ENCODE results near the gene MOAP1. TPM values are rescaled to one million over a fixed set of nuclear protein-coding genes. Genes with fewer than 3 reads are reported as not detected.

The MOAP1 gene
- total RNA-seq, 1 donor from 2014 or later: 24.1 TPM

DNA sequence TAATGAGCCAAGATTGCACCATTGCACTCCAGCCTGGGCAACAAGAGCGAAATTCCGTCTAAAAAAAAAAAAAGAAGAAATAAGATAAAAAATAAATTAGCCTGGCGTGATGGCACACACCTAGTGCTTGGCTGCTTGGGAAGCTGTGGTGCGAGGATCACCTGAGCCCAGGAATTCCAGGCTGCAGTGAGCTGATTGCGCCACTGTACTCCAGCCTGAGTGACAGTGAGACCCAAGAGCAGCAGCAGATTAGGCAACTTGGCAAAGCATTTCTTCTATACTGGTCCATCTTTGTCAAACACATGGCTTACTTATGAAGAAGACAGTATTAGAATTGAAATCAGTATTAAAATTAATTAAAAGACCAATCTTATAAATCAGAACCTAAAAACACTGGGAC, 15.9 kb upstream of the MOAP1 start:
- peaks cover 12% of the 10 kb centered on the region for H3K4me1 ChIP-seq
- no peaks in the 10 kb centered on the region for H3K27me3 ChIP-seq
- TF ChIP-seq, protein P1, sequence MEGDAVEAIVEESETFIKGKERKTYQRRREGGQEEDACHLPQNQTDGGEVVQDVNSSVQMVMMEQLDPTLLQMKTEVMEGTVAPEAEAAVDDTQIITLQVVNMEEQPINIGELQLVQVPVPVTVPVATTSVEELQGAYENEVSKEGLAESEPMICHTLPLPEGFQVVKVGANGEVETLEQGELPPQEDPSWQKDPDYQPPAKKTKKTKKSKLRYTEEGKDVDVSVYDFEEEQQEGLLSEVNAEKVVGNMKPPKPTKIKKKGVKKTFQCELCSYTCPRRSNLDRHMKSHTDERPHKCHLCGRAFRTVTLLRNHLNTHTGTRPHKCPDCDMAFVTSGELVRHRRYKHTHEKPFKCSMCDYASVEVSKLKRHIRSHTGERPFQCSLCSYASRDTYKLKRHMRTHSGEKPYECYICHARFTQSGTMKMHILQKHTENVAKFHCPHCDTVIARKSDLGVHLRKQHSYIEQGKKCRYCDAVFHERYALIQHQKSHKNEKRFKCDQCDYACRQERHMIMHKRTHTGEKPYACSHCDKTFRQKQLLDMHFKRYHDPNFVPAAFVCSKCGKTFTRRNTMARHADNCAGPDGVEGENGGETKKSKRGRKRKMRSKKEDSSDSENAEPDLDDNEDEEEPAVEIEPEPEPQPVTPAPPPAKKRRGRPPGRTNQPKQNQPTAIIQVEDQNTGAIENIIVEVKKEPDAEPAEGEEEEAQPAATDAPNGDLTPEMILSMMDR (IDR thresholded peaks at IDR 0.05): no peak
- TF ChIP-seq POLR2AphosphoS5 (IDR thresholded peaks at IDR 0.05; ENCODE audit: insufficient read depth in 1 of 2, low read depth in 1 of 2) (no peak), POLR2A (IDR thresholded peaks at IDR 0.05) (no peak)
- H3K36me3 ChIP-seq: no peaks in the 10 kb centered on the region
- H3K9me3 ChIP-seq: no peaks in the 10 kb centered on the region
- H3K4me3 ChIP-seq: no peak overlapping the region
- no peak overlapping the region for H3K27ac ChIP-seq
- intact Hi-C loops (cut with DNase I): no loop called here
- DNase-seq (ENCODE audit: extremely low spot score in 2 of 2): no peak

DNA sequence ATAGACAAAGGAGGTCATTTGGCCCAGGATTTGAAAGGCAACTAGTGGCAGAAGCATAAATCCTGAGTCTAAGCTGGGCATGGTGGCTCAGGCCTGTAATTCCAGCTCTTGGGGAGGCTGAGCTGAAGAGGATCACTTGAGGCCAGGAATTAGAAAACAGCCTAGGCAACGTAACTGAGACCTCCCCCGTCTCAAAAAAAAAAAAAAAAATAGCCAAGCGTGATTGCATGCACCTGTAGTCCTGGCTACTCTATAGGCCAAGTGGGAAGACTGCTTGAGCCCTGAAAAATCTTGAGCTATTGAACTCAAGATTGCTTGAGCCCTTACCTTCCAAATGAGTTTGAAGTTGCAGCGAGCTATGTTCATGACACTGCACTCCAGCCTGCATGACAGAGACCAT, 14.3 kb upstream of the MOAP1 start:
- no peak for DNase-seq (ENCODE audit: extremely low spot score in 2 of 2)
- Histone ChIP-seq H3K4me1 (no peaks in the 10 kb centered on the region), H3K9me3 (no peaks in the 10 kb centered on the region), H3K27ac (no peak overlapping the region), H3K36me3 (no peaks in the 10 kb centered on the region), H3K27me3 (no peaks in the 10 kb centered on the region), H3K4me3 (no peak overlapping the region)
- TF ChIP-seq, protein P1 (IDR thresholded peaks at IDR 0.05): no peak
- no peak for TF ChIP-seq POLR2A (IDR thresholded peaks at IDR 0.05)
- no peak for TF ChIP-seq POLR2AphosphoS5 (IDR thresholded peaks at IDR 0.05; ENCODE audit: insufficient read depth in 1 of 2, low read depth in 1 of 2)
- intact Hi-C loops (cut with DNase I): no loop called here

DNA sequence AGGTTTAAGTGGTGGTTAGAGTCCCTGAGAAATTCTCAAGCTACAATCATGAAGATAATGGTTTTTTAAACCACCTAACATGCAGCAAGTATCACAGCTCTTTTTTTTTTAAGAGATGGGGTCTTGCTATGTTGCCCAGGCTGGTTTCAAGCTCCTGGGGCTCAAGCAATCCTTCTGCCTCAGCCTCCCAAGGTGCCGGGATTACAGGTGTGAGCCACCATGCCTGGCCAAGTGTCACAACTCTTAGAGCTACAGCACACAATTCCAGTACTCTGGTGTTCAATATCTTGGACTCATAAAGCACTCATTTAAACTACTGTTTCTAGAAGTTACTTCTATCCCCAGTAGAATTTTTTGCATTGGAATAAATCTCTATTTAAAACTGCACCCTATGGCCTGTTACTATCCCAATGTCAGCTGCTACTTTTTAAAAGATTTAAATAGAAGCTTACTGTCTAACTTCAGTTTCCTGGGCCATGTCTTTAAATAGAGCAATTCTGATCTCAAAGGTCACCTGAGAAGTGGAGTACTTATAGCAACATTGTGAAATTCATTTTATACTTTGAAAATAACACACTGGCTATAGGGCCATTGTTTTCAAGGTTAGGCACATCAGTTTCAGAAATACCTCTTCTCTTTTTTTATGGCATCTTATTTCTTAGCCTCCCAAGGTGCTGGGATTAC, 10.8 kb upstream of the MOAP1 start:
- TF ChIP-seq, protein P1 (IDR thresholded peaks at IDR 0.05): no peak
- TF ChIP-seq POLR2AphosphoS5 (IDR thresholded peaks at IDR 0.05; ENCODE audit: insufficient read depth in 1 of 2, low read depth in 1 of 2): no peak
- no peak for TF ChIP-seq POLR2A (IDR thresholded peaks at IDR 0.05)
- intact Hi-C loops (cut with DNase I): no loop called here

DNA sequence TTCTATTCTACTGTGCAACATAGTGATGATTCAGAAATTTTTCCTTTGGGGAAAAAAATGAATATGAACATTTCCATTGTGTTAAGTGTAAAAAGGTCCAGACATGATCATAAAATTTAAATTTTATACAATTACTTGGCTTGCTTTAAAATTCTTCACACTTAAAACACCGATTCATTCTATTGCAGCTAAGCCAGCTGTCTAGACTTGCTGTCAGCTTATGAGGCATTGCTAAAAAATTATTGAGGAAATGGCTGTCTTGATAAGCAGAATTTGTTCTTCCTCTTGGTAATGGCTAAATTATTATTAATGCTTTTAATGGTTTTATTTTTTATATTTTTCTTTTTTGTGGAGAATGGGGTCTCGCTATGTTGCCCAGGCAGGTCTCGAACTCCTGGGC, 2.3 kb upstream of the MOAP1 start:
- intact Hi-C loops (cut with DNase I): no loop called here
- no peaks in the 10 kb centered on the region for H3K27me3 ChIP-seq
- no peak for DNase-seq (ENCODE audit: extremely low spot score in 2 of 2)
- H3K9me3 ChIP-seq: no peaks in the 10 kb centered on the region
- peaks cover 35% of the 10 kb centered on the region for H3K4me1 ChIP-seq
- H3K36me3 ChIP-seq: no peaks in the 10 kb centered on the region
- no peak for TF ChIP-seq POLR2AphosphoS5 (IDR thresholded peaks at IDR 0.05; ENCODE audit: insufficient read depth in 1 of 2, low read depth in 1 of 2)
- no peak for TF ChIP-seq POLR2A (IDR thresholded peaks at IDR 0.05)
- TF ChIP-seq, protein P1 (IDR thresholded peaks at IDR 0.05): no peak
- H3K27ac ChIP-seq: no peak overlapping the region
- H3K4me3 ChIP-seq: no peak overlapping the region

More for the DNA sequence above, 10.8 kb upstream of the MOAP1 start:
- Histone ChIP-seq H3K27me3 (no peaks in the 10 kb centered on the region), H3K9me3 (no peaks in the 10 kb centered on the region), H3K36me3 (no peaks in the 10 kb centered on the region), H3K27ac (no peak overlapping the region), H3K4me1 (no peaks in the 10 kb centered on the region), H3K4me3 (no peak overlapping the region)
- DNase-seq (ENCODE audit: extremely low spot score in 2 of 2): no peak

DNA sequence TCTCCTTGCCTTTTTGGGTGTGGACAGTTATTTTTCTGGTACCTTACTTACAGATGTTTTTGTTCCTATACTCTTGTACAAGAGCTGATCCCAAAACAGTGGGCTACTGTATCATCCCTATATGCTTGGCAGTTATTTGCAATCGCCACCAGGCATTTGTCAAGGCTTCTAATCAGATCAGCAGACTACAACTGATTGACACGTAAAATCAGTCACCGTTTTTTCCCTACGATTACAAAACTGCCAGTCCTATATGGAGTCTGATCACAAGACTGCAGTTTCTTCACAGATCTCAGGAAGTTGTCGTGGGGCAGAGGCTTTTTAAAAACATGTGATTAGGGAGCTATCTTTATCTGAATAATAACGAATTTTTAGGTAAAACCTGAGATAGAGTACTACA, 1.8 kb upstream of the MOAP1 start:
- Histone ChIP-seq H3K27ac (no peak overlapping the region), H3K36me3 (no peaks in the 10 kb centered on the region), H3K4me3 (no peak overlapping the region)

More for the DNA sequence above, 1.8 kb upstream of the MOAP1 start:
- intact Hi-C loops (cut with DNase I): no loop called here
- no peak for DNase-seq (ENCODE audit: extremely low spot score in 2 of 2)
- H3K9me3 ChIP-seq: no peaks in the 10 kb centered on the region
- no peaks in the 10 kb centered on the region for H3K27me3 ChIP-seq
- TF ChIP-seq, protein P1 (IDR thresholded peaks at IDR 0.05): no peak
- TF ChIP-seq POLR2A (IDR thresholded peaks at IDR 0.05): no peak
- TF ChIP-seq POLR2AphosphoS5 (IDR thresholded peaks at IDR 0.05; ENCODE audit: insufficient read depth in 1 of 2, low read depth in 1 of 2): no peak
- H3K4me1 ChIP-seq: peaks cover 35% of the 10 kb centered on the region
